RWPE2 (cell line): ENCODE results near the gene RPL38.

Source experiments
- ATAC-seq: fragments of 200-7000 bp; cut with Tn5 transposase; 3 replicates; pipeline ENCODE4 v1.9.1; 2021; ENCODE audit warnings: low read depth
- DNase-seq: peaks from one replicate; pipeline ENCODE4 v3.0.0-alpha.2; 2020; ENCODE audit warnings: low spot score
- H3K27ac ChIP-seq: fragments of 450-650 bp; 2 replicates; pipeline ENCODE4 v1.5.1; 2017; ENCODE audit warnings: mild to moderate bottlenecking; ENCODE audit not compliant: poor library complexity, severe bottlenecking
- H3K27me3 ChIP-seq: fragments of 250-450 bp; sonication (Bioruptor Pico); 2 replicates; pipeline ENCODE4 v1.5.1; 2021; ENCODE audit warnings: mild to moderate bottlenecking, moderate library complexity; ENCODE audit not compliant: insufficient read depth, poor library complexity, severe bottlenecking
- H3K36me3 ChIP-seq: fragments of 250-450 bp; sonication (Bioruptor Pico); 2 replicates; pipeline ENCODE4 v1.5.1; 2020; ENCODE audit warnings: low read depth, mild to moderate bottlenecking, moderate library complexity
- H3K4me1 ChIP-seq: fragments of 250-450 bp; sonication (Bioruptor Pico); 2 replicates; pipeline ENCODE4 v1.5.1; 2021; ENCODE audit warnings: mild to moderate bottlenecking, moderate library complexity; ENCODE audit not compliant: insufficient read depth, poor library complexity, severe bottlenecking
- H3K4me3 ChIP-seq: fragments of 250-450 bp; sonication (Bioruptor Pico); 2 replicates; pipeline ENCODE4 v1.5.1; 2021; ENCODE audit warnings: mild to moderate bottlenecking, moderate library complexity; ENCODE audit not compliant: severe bottlenecking
- H3K9me3 ChIP-seq: fragments of 250-450 bp; sonication (Bioruptor Pico); 2 replicates; pipeline ENCODE4 v1.5.1; 2021; ENCODE audit warnings: mild to moderate bottlenecking, moderate library complexity; ENCODE audit not compliant: severe bottlenecking
- CTCF ChIP-seq: fragments of 450-650 bp; IDR thresholded peaks from one replicate; pipeline ENCODE4 v1.5.1; 2017; ENCODE audit warnings: mild to moderate bottlenecking, moderate library complexity; ENCODE audit not compliant: poor library complexity, severe bottlenecking

The RPL38 gene

GRCh38 chr17:74205274-74205673 lies 1.8 kb downstream of the RPL38 start:
- Histone ChIP-seq H3K36me3 (peaks cover 64% of the 10 kb centered on the region), H3K27me3 (peaks cover 10% of the 10 kb centered on the region), H3K4me3 (no peak overlapping the region), H3K9me3 (no peaks in the 10 kb centered on the region), H3K27ac (peak overlapping the region; percentile 56), H3K4me1 (peaks cover 19% of the 10 kb centered on the region)
- DNase-seq (no peak), ATAC-seq (no peak)
- no peak for TF ChIP-seq CTCF

DNA sequence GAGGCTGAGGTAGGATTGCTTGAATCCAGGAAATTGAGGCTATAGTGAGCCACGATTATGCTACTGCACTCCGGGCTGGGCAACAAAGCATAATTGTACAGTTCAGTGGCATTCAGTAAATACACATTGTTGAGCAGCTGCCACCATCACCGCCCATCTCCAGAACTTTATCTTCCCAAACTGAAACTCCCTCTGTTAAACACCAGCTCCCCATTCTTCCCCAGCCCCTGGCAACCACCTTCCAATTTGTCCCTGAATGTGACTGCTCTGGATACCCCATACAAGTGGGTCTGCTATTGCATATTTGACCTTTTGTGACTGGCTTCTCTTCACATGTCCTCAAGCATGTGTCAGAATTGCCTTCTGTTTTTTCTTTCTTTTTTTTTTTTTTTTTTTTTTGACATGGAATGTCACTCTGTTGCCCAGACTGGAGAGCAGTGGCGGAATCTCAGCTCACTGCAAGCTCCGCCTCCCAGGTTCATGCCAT lies 2.9 kb downstream of the RPL38 start:
- no peak overlapping the region for H3K27ac ChIP-seq
- ATAC-seq (no peak), DNase-seq (no peak)
- TF ChIP-seq CTCF = no peak
- H3K4me3 ChIP-seq = no peak overlapping the region
- peaks cover 72% of the 10 kb centered on the region for H3K36me3 ChIP-seq
- no peaks in the 10 kb centered on the region for H3K9me3 ChIP-seq
- H3K27me3 ChIP-seq = peaks cover 10% of the 10 kb centered on the region
- H3K4me1 ChIP-seq = peaks cover 24% of the 10 kb centered on the region

DNA sequence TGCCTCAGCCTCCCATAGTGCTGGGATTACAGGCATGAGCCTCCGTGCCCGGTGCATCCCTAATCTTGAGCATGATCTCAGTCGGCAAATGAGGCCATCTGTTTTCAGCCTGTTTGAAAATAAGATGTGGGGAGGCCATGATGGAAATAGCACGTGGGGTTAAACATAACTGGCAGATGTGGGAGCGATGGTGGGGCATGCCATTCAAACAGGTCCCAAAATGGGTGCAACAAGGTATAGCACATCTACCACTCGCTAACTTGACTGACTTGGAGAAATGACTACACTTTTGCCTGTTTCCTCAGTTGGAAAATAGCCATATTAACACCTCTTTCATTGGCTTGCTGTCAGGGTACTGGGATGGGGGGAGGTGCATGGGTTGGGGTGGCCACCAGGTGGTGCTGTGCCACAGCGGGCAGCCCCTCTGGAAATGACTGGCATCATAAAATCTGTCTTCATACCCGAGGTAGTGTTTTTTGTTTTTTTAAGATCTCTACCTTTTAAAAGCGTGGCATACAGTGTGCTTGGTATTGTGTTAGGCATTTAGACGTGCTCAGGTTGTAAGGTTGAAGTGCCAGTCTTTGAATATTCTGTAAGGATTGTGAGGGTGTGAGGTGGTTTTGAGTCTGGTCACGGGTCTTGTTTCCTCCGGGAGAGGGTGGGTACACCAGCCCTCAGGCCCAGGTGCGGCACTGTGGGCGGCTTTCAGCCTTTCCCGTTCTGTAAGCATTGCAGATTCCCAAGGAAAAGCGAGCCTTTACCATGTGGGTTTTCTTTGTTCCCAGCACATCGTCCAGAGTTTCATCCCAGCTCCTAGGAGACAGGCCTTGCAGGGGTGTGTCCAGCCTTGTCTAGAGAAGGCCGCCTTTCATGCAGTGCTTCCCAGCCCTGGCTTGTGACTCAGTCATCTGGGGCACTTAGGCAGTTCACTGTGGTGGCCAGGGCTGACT lies 7.0 kb downstream of the RPL38 start:
- H3K27me3 ChIP-seq = no peaks in the 10 kb centered on the region
- H3K36me3 ChIP-seq = peaks cover 54% of the 10 kb centered on the region
- DNase-seq (no peak), ATAC-seq (peak; percentile 35)
- peak; percentile 95 for TF ChIP-seq CTCF
- no peaks in the 10 kb centered on the region for H3K9me3 ChIP-seq
- peak overlapping the region; percentile 4 for H3K27ac ChIP-seq
- peaks cover 26% of the 10 kb centered on the region for H3K4me1 ChIP-seq
- no peak overlapping the region for H3K4me3 ChIP-seq

- H3K4me3 ChIP-seq = no peak overlapping the region
Measured at GRCh38 chr17:74211141-74211911, 7.8 kb downstream of the RPL38 start.

More at GRCh38 chr17:74211141-74211911, 7.8 kb downstream of the RPL38 start:
- TF ChIP-seq CTCF = no peak
- ATAC-seq = peak; percentile 2; the same call in 2 of the 3 replicates
- peak overlapping the region; percentile 4 for H3K27ac ChIP-seq
- no peaks in the 10 kb centered on the region for H3K27me3 ChIP-seq
- peaks cover 45% of the 10 kb centered on the region for H3K36me3 ChIP-seq
- no peak for DNase-seq
- no peaks in the 10 kb centered on the region for H3K9me3 ChIP-seq
- peaks cover 20% of the 10 kb centered on the region for H3K4me1 ChIP-seq
